GM12801 (cell line): ENCODE data around the gene PCGF5.

Source experiments
- CTCF ChIP-seq: IDR thresholded peaks from one replicate; pipeline ENCODE4 v1.5.1; 2011; ENCODE audit warnings: control low read depth; ENCODE audit not compliant: insufficient read length; ENCODE audit errors: extremely low read depth

PCGF5 gene

DNA sequence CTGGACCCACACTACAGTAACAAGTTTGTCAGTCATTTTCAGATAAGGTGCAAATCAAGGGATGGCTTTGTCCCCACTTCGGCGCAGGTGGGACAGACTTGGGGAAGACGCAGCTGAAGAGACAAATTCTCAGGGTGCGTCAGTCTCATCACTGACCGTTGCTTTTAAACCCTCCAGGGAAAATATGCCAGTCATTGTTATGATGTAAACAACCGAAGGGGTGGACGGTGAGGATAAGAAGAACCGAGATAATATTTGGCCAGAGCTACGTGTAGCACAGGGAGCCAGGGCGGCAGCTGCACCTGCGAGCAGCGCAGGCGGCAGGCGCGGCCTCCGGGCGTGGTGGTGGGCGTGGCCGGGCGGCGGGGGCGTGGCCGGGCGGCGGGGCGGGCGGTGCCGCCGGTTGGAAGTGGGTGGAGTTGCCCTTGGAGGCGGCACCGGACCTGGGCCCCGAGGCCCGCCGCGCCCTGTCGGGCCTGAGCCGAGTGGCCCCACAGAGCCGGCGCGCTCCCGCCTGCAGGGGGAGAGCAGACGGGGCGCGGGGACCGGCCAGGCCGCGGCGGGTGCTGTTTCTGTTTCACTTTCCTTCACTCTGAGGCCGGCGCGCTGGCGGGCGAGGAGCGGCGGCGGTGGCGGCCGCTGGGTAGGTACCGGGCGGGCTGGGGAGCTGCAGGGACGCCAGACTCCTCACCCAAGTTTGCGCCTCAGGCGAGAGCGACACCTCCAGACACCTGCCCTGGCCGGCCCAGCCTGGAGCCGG, at the start of gene PCGF5:
TSS of gene PCGF5 (plus strand) at position 470 of the 760 bp plus-strand sequence. CDS start 2,209 bp downstream, outside the sequence.
- TF ChIP-seq CTCF = no peak

GRCh38 chr10:91171485-91171884, 49.0 kb upstream of the PCGF5 start:
- no peak for TF ChIP-seq CTCF

DNA sequence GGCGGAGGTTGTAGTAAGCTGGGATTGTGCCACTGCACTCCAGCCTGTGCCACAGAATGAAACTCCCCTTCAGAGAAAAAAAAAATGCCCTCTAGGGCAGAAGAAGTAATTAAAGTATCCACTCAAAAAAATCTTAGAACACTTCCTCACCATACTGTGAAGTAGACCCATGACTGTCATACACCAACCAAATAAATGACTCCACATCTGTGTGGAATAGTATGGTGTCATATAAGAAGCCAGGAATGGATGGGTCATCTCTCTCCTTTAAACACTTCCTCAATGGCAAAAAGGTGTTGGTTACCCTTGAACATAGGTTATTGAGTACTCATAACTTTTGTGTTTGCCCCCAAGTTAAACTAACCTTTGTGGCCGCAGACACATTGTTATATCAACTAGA, 48.1 kb upstream of the PCGF5 start:
- no peak for TF ChIP-seq CTCF

GRCh38 chr10:91185239-91185875, 35.1 kb upstream of the PCGF5 start:
- no peak for TF ChIP-seq CTCF

DNA sequence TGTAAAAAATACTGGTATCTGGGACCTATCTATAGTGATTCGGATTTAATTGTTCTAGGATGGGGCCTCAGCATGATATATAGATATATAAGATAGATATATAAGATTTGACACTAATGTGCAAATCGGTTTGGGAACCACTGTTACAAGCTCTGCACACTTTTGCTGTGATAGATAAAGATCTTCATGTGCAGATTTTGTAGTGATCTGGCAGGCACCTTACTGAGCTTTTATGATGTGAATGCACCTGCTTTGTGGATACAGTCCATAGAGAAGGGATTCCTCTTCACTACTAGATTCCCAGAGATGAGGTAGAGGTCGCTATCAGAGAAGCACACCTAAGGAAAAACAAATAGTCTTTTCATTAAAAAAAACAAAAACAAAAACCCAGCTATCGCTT, 33.3 kb upstream of the PCGF5 start:
- TF ChIP-seq CTCF = no peak

DNA sequence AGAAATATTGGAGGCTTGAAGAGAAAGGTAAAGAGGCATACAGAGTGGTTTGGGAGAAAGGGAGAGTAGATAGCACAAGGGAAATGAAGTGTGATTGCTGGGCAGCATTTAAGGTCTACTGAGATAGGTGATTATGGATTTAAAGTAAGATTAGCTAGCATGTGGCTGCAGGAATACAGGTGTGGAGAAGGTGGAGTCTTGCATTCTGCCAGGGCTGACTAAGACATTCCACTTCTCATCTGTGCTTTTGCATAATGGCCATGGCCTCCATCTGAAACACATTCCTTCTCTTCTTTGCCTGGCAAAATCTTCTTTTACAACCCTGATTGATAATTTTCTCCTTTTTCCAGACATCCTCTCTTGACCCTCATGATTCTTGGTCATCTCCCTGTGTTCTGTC, 31.6 kb upstream of the PCGF5 start:
- TF ChIP-seq CTCF = no peak

GRCh38 chr10:91190388-91190870, 30.0 kb upstream of the PCGF5 start:
- TF ChIP-seq CTCF = no peak
